Measurements from ENCODE around the gene RBM34. TPM values are rescaled to one million over a fixed set of nuclear protein-coding genes. Genes with fewer than 3 reads are reported as not detected.

Gene RBM34
- total RNA-seq, 2 experiments from 2014 or later = 46.4 to 93.7 TPM

DNA sequence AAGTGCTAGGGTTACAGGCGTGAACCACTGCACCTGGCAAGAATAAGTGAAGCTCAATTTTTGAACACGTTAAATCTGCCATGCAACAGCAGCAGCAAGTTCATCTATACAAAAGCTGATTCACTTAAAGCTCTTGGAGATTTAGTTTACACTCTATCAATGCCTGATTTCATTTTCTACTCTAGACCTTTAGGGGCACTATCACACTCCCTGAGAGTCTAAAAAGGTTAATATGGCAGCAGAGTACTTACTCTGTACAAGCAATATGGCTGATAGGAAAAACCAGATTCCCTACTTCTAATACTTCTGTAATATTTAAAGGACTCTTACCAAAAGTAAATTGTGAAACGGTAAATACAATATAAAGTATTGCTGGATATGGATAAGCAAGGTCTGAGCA is 4.8 kb downstream of the RBM34 start:
- H3K4me3 ChIP-seq (ENCODE audit: low read depth, low read length, poor library complexity, severe bottlenecking) = no peak overlapping the region
- CTCF ChIA-PET (ENCODE audit: unreplicated experiment) = interaction anchor here (0.6 kb wide), 2 partner anchors 34 to 360 kb away, joined by 3 to 4 read pairs; no protein-coding TSS in a partner anchor
- DNase-seq (ENCODE audit: low spot score) = no peak
- H3K4me1 ChIP-seq (ENCODE audit: insufficient read depth, low read length, poor library complexity, severe bottlenecking) = peaks cover 12% of the 10 kb centered on the region
- POLR2A ChIA-PET = interaction anchor here (0.7 to 1.7 kb wide), 8 partner anchors 11 to 750 kb away, joined by 3 to 6 read pairs (median 4); no protein-coding TSS in a partner anchor
- no peaks in the 10 kb centered on the region for H4K20me1 ChIP-seq (ENCODE audit: insufficient read depth, low read length)
- no peak overlapping the region for H3K27ac ChIP-seq (ENCODE audit: low read depth, low read length, poor library complexity, severe bottlenecking)
- no peaks in the 10 kb centered on the region for H3K9me2 ChIP-seq (ENCODE audit: insufficient read depth, low read length)
- peaks cover 83% of the 10 kb centered on the region for H3K36me3 ChIP-seq (ENCODE audit: insufficient read depth, low read length)
- intact Hi-C loops (cut with micrococcal nuclease; ENCODE audit: unreplicated experiment) = no loop called here
- BruUV-seq (replicated peaks) = no TSS peak
- TF ChIP-seq, protein P1, sequence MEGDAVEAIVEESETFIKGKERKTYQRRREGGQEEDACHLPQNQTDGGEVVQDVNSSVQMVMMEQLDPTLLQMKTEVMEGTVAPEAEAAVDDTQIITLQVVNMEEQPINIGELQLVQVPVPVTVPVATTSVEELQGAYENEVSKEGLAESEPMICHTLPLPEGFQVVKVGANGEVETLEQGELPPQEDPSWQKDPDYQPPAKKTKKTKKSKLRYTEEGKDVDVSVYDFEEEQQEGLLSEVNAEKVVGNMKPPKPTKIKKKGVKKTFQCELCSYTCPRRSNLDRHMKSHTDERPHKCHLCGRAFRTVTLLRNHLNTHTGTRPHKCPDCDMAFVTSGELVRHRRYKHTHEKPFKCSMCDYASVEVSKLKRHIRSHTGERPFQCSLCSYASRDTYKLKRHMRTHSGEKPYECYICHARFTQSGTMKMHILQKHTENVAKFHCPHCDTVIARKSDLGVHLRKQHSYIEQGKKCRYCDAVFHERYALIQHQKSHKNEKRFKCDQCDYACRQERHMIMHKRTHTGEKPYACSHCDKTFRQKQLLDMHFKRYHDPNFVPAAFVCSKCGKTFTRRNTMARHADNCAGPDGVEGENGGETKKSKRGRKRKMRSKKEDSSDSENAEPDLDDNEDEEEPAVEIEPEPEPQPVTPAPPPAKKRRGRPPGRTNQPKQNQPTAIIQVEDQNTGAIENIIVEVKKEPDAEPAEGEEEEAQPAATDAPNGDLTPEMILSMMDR (conservative IDR thresholded peaks at IDR 0.05; ENCODE audit: low read length) = peak; percentile 56
- no peak for TF ChIP-seq EZH2phosphoT487 (IDR thresholded peaks at IDR 0.05; ENCODE audit: borderline replicate concordance, low read depth, low read length)
- no peak overlapping the region for H2AFZ ChIP-seq (ENCODE audit: low read length)
- H3K9me3 ChIP-seq (ENCODE audit: low read length) = no peaks in the 10 kb centered on the region
- H3K79me2 ChIP-seq (ENCODE audit: insufficient read depth, low read depth, low read length) = peaks cover 25% of the 10 kb centered on the region
- no peak overlapping the region for H3K4me2 ChIP-seq (ENCODE audit: low read length)

- Histone ChIP-seq H3K79me2 (ENCODE audit: insufficient read depth, low read depth, low read length) (no peaks in the 10 kb centered on the region), H3K4me2 (ENCODE audit: low read length) (no peak overlapping the region), H3K4me1 (ENCODE audit: insufficient read depth, low read length, poor library complexity, severe bottlenecking) (no peaks in the 10 kb centered on the region), H3K4me3 (ENCODE audit: low read depth, low read length, poor library complexity, severe bottlenecking) (no peak overlapping the region), H3K36me3 (ENCODE audit: insufficient read depth, low read length) (peaks cover 95% of the 10 kb centered on the region), H3K9me2 (ENCODE audit: insufficient read depth, low read length) (no peaks in the 10 kb centered on the region), H2AFZ (ENCODE audit: low read length) (no peak overlapping the region), H4K20me1 (ENCODE audit: insufficient read depth, low read length) (no peaks in the 10 kb centered on the region), H3K9me3 (ENCODE audit: low read length) (no peaks in the 10 kb centered on the region), H3K27ac (ENCODE audit: low read depth, low read length, poor library complexity, severe bottlenecking) (no peak overlapping the region)
- BruUV-seq (replicated peaks) = no TSS peak
- CTCF ChIA-PET (ENCODE audit: unreplicated experiment) = no interaction called here
- TF ChIP-seq, protein P1 (conservative IDR thresholded peaks at IDR 0.05; ENCODE audit: low read length) = no peak
- no peak for TF ChIP-seq EZH2phosphoT487 (IDR thresholded peaks at IDR 0.05; ENCODE audit: borderline replicate concordance, low read depth, low read length)
- intact Hi-C loops (cut with micrococcal nuclease; ENCODE audit: unreplicated experiment) = no loop called here
- DNase-seq (ENCODE audit: low spot score) = no peak
- POLR2A ChIA-PET = interaction anchor here (0.6 to 0.9 kb wide), 3 partner anchors 35 to 319 kb away, joined by 3 to 5 read pairs (median 3); no protein-coding TSS in a partner anchor
Observed at GRCh38 chr1:235152235-235152634, 8.8 kb downstream of the RBM34 start.

DNA sequence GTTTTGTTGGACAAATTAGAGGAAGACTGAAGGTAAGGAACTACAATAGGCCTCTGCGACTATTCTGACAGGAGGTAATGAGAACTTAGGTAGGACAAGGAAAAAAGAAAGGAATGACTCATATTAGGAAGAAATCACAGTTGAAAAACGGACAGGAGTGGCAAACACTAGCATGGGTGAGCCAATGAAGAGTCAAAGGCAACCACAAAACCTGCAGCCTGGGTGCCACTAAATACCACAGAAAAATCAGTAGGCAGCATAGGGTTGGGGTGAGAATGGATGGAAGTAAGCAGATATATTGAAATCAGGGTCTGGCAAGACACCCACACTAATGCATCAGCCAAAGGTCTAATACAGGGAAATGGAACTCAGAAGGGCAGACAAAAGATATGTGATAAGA is 10.0 kb downstream of the RBM34 start:
- intact Hi-C loops (cut with micrococcal nuclease; ENCODE audit: unreplicated experiment) = no loop called here
- CTCF ChIA-PET (ENCODE audit: unreplicated experiment) = no interaction called here
- no TSS peak for BruUV-seq (replicated peaks)

More for the DNA sequence above, 10.0 kb downstream of the RBM34 start:
- Histone ChIP-seq H3K9me2 (ENCODE audit: insufficient read depth, low read length) (no peaks in the 10 kb centered on the region), H3K4me3 (ENCODE audit: low read depth, low read length, poor library complexity, severe bottlenecking) (no peak overlapping the region), H3K27ac (ENCODE audit: low read depth, low read length, poor library complexity, severe bottlenecking) (no peak overlapping the region), H3K79me2 (ENCODE audit: insufficient read depth, low read depth, low read length) (no peaks in the 10 kb centered on the region), H4K20me1 (ENCODE audit: insufficient read depth, low read length) (no peaks in the 10 kb centered on the region), H3K9me3 (ENCODE audit: low read length) (no peaks in the 10 kb centered on the region), H3K36me3 (ENCODE audit: insufficient read depth, low read length) (peaks cover 95% of the 10 kb centered on the region), H3K4me1 (ENCODE audit: insufficient read depth, low read length, poor library complexity, severe bottlenecking) (no peaks in the 10 kb centered on the region), H2AFZ (ENCODE audit: low read length) (no peak overlapping the region), H3K4me2 (ENCODE audit: low read length) (no peak overlapping the region)
- POLR2A ChIA-PET = no interaction called here
- TF ChIP-seq EZH2phosphoT487 (IDR thresholded peaks at IDR 0.05; ENCODE audit: borderline replicate concordance, low read depth, low read length) = no peak
- TF ChIP-seq, protein P1 (conservative IDR thresholded peaks at IDR 0.05; ENCODE audit: low read length) = no peak
- no peak for DNase-seq (ENCODE audit: low spot score)

Measured in OCI-LY7 (cell line).